22Rv1 (cell line): Measurements from ENCODE around the gene CEP89.

Experiments
- CTCF ChIP-seq: fragments of 450-650 bp; IDR thresholded peaks from 2 replicates; pipeline ENCODE4 v1.5.1; 2017; ENCODE audit warnings: mild to moderate bottlenecking
- ZFX ChIP-seq: fragments of 450-650 bp; IDR thresholded peaks from 2 replicates; pipeline ENCODE4 v1.6.1; 2017; ENCODE audit warnings: antibody characterized with exemption, borderline replicate concordance

DNA sequence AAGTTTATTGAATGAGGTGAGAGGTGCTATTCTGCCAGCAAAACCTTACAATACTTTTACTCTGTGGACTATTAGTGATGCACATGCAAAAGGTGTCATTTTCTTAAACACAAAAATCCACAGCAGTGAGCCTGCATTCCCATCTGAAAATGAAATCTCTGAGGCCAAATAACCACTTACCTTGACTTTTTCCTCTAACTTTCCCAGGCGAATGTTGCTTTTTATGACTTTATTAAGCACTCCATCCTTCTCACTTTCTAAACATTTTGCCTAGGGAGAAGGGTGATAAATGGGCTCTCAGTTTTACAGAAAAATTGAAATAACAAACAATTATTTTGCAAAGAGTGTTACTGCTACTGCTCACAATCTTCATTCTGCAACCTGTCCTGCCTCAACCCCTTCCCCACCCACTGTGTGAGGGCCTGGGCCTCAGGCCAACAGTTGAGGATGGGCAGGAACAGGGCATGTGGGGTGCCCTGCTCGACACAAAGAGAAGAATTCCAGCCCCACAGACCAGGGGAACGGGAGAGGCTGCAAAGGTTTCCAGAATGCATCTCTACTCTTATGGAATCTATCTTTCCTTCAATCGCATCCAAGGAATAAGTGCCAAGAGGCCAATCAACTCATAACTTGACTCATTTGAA is 84.1 kb downstream of the CEP89 start:
- TF ChIP-seq CTCF (no peak), ZFX (no peak)
